Cardiac muscle cell (in vitro differentiated cells and primary cell): Measurements from ENCODE around the gene GNPTAB. TPM values are rescaled to one million over a fixed set of nuclear protein-coding genes. Genes with fewer than 3 reads are reported as not detected.

Experiments used
- DNase-seq, 2 donors: peaks; one replicate each; pipeline versions ENCODE4 v3.0.0 to v3.0.0-alpha.2; 2010 to 2017; ENCODE audit warnings: low read depth in 1 of 2, low spot score in 1 of 2
- H3K27ac ChIP-seq: fragments of 200-600 bp; sonication (generic); 2 replicates; pipeline ENCODE4 v1.5.1; 2016
- H3K27me3 ChIP-seq: fragments of 200-600 bp; sonication (generic); 2 replicates; pipeline ENCODE4 v1.6.0; 2016; ENCODE audit warnings: control low read depth
- H3K36me3 ChIP-seq: fragments of 200-600 bp; sonication (generic); 2 replicates; pipeline ENCODE4 v1.5.1; 2016; ENCODE audit warnings: control low read depth
- H3K4me1 ChIP-seq: fragments of 200-600 bp; sonication (generic); 2 replicates; pipeline ENCODE4 v1.8.1; 2017; ENCODE audit warnings: low read depth, mild to moderate bottlenecking, mixed run types
- H3K4me3 ChIP-seq: fragments of 200-600 bp; sonication (generic); 2 replicates; pipeline ENCODE4 v1.5.1; 2016; ENCODE audit warnings: mild to moderate bottlenecking
- H3K9me3 ChIP-seq: fragments of 200-600 bp; sonication (generic); 2 replicates; pipeline ENCODE4 v1.5.1; 2017; ENCODE audit warnings: low read depth, mild to moderate bottlenecking, control low read depth
- CTCF ChIP-seq: IDR thresholded peaks from 2 replicates; pipeline ENCODE4 v1.5.1; 2012; ENCODE audit warnings: low read depth, mild to moderate bottlenecking, low read length
- polyA plus RNA-seq: library from polyadenylated mRNA; unstranded; fragments of >200 nt; fragmentation: Nextera tagmentation; extraction: Ambion mirVana; gene quantifications from 2 replicates; pipeline ENCODE4 v1.2.1, GENCODE V29; 2016
- total RNA-seq: library from RNA; depleted of rRNA; stranded (reverse); fragments of >200 nt; gene quantifications from 2 replicates; pipeline ENCODE4 v1.2.3, GENCODE V29; 2016

Gene GNPTAB
- total and polyA plus RNA-seq, 2 experiments from 2014 or later = 4.0 to 6.2 TPM

- no peaks in the 10 kb centered on the region for H3K36me3 ChIP-seq
- H3K4me3 ChIP-seq = no peak overlapping the region
- H3K4me1 ChIP-seq = no peaks in the 10 kb centered on the region
- no peak for DNase-seq
- no peak overlapping the region for H3K27ac ChIP-seq
- no peak for TF ChIP-seq CTCF
- no peaks in the 10 kb centered on the region for H3K27me3 ChIP-seq
- no peaks in the 10 kb centered on the region for H3K9me3 ChIP-seq
Observed at GRCh38 chr12:101795013-101795412, 35.7 kb downstream of the GNPTAB start.

- DNase-seq = no peak
- TF ChIP-seq CTCF = no peak
- Histone ChIP-seq H3K9me3 (no peaks in the 10 kb centered on the region), H3K4me1 (no peaks in the 10 kb centered on the region), H3K36me3 (no peaks in the 10 kb centered on the region), H3K27me3 (no peaks in the 10 kb centered on the region), H3K27ac (no peak overlapping the region), H3K4me3 (no peak overlapping the region)
Observed at GRCh38 chr12:101794574-101794973, 36.2 kb downstream of the GNPTAB start.

DNA sequence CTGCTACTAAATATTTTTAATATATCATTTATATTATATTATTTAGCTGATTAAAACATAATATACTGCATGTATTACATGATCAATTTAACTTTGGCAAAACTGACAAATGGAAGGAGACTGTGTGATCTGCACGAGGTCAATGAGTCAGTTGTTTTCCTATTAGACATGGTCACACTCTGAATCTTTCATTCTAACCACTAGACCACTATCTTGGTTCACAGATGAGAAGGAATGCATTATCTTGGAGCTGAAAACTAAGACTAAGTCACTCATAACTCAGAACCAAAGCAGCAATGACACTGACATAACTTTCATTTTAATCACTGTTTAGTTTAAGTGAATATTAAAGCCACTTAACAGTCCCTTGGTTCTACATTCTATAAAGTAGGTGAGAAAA, 37.4 kb downstream of the GNPTAB start:
- TF ChIP-seq CTCF = no peak
- no peak overlapping the region for H3K27ac ChIP-seq

GRCh38 chr12:101792046-101792931, 38.5 kb downstream of the GNPTAB start:
- no peak overlapping the region for H3K4me3 ChIP-seq
- H3K4me1 ChIP-seq = no peaks in the 10 kb centered on the region
- no peak overlapping the region for H3K27ac ChIP-seq
- H3K9me3 ChIP-seq = no peaks in the 10 kb centered on the region
- no peaks in the 10 kb centered on the region for H3K36me3 ChIP-seq
- no peaks in the 10 kb centered on the region for H3K27me3 ChIP-seq
- peak; percentile 38 for TF ChIP-seq CTCF
- DNase-seq = no peak

More for the DNA sequence above, 37.4 kb downstream of the GNPTAB start:
- DNase-seq = peak in 1 of 2 donors; percentile 68
- no peaks in the 10 kb centered on the region for H3K27me3 ChIP-seq
- no peaks in the 10 kb centered on the region for H3K36me3 ChIP-seq
- no peaks in the 10 kb centered on the region for H3K9me3 ChIP-seq
- no peak overlapping the region for H3K4me3 ChIP-seq
- H3K4me1 ChIP-seq = no peaks in the 10 kb centered on the region

GRCh38 chr12:101789171-101789570, 41.6 kb downstream of the GNPTAB start:
- Histone ChIP-seq H3K4me1 (no peaks in the 10 kb centered on the region), H3K36me3 (no peaks in the 10 kb centered on the region), H3K27me3 (no peaks in the 10 kb centered on the region), H3K9me3 (no peaks in the 10 kb centered on the region), H3K27ac (no peak overlapping the region), H3K4me3 (no peak overlapping the region)
- TF ChIP-seq CTCF = no peak
- DNase-seq = no peak
